Measurements from ENCODE around the gene KIF2B. TPM values are rescaled to one million over a fixed set of nuclear protein-coding genes. Genes with fewer than 3 reads are reported as not detected.

Gene KIF2B, protein sequence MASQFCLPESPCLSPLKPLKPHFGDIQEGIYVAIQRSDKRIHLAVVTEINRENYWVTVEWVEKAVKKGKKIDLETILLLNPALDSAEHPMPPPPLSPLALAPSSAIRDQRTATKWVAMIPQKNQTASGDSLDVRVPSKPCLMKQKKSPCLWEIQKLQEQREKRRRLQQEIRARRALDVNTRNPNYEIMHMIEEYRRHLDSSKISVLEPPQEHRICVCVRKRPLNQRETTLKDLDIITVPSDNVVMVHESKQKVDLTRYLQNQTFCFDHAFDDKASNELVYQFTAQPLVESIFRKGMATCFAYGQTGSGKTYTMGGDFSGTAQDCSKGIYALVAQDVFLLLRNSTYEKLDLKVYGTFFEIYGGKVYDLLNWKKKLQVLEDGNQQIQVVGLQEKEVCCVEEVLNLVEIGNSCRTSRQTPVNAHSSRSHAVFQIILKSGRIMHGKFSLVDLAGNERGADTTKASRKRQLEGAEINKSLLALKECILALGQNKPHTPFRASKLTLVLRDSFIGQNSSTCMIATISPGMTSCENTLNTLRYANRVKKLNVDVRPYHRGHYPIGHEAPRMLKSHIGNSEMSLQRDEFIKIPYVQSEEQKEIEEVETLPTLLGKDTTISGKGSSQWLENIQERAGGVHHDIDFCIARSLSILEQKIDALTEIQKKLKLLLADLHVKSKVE
- total RNA-seq (2012; rRNA removed) (not detected in 2 replicates), polyA plus RNA-seq (2012; rRNA removed) (not detected in 2 replicates), Bru-seq, nascent RNA (not detected), BruChase-seq, experiment 1, labeled RNA remaining after a 6-hour chase (not detected), BruChase-seq, experiment 2, labeled RNA remaining after a 2-hour chase (not detected)
- polyA plus RNA-seq (2012; cell fraction: cytosol; rRNA removed) = not detected in 2 replicates
- not detected in 2 replicates for polyA plus RNA-seq (2012; cell fraction: nucleus; rRNA removed; ENCODE audit: low replicate concordance)
- long read RNA-seq = 0 reads

- no peak within 1 kb of the TSS for H3K4me2 ChIP-seq (ENCODE audit: low read depth, low read length)
- WGBS, 2 experiments (ENCODE audit: extremely low coverage in 2 of 2, insufficient read length in 1 of 2) = 56% methylated on average over 5 of the region's 17 CpGs; no CpG with 5 or more reads in 1 of the 2 experiments
- no peaks in the 10 kb centered on the region for H3K4me1 ChIP-seq (ENCODE audit: control insufficient read depth, insufficient read depth, low read length)
- no peak within 1 kb of the TSS for H2BK20ac ChIP-seq (ENCODE audit: low read depth, low read length)
- TF ChIP-seq RAD21 (IDR thresholded peaks at IDR 0.05; ENCODE audit: low read length) = no peak
- TF ChIP-seq RCOR1 (IDR thresholded peaks at IDR 0.05; ENCODE audit: insufficient replicate concordance, low read length) = no peak
- TF ChIP-seq MAZ (IDR thresholded peaks at IDR 0.05; ENCODE audit: borderline replicate concordance, low read depth, low read length) = no peak
- TF ChIP-seq CEBPB (IDR thresholded peaks at IDR 0.05; ENCODE audit: low read depth, low read length) = no peak
- H3K9me1 ChIP-seq (ENCODE audit: insufficient read depth, low read length) = no peaks in the 10 kb centered on the region
- H4K20me1 ChIP-seq (ENCODE audit: insufficient read depth, low read length) = no peaks in the 10 kb centered on the region
- no peak within 1 kb of the TSS for H2BK15ac ChIP-seq (ENCODE audit: low read depth, low read length)
- no peak for ATAC-seq (ENCODE audit: low read depth)
- no peak within 1 kb of the TSS for H2BK5ac ChIP-seq (ENCODE audit: low read depth, low read length, poor library complexity, severe bottlenecking)
- no peak within 1 kb of the TSS for H3K4me3 ChIP-seq (ENCODE audit: insufficient read depth, low read depth, low read length)
- DNase-seq = no peak
- no peak within 1 kb of the TSS for H3K27ac ChIP-seq (ENCODE audit: insufficient read depth, low read length)
- no peak within 1 kb of the TSS for H3K4ac ChIP-seq (ENCODE audit: low read depth, low read length)
- no peak within 1 kb of the TSS for H3K56ac ChIP-seq (ENCODE audit: extremely low read depth, insufficient read depth, low read length)
- POLR2A ChIA-PET (ENCODE audit: unreplicated experiment) = no interaction called here
- no peak within 1 kb of the TSS for H3K18ac ChIP-seq (ENCODE audit: low read depth, low read length)
- no peak within 1 kb of the TSS for H3K23ac ChIP-seq (ENCODE audit: low read depth, low read length)
- no TSS peak for BruUV-seq (replicated peaks)
- dilution Hi-C loops (cut with HindIII; ENCODE audit: low sequenced_read_pairs, unreplicated experiment) (no loop called here), intact Hi-C loops (cut with micrococcal nuclease) (no loop called here), in situ Hi-C loops (cut with MboI; ENCODE audit: low sequenced_read_pairs) (no loop called here)
- peaks cover 21% of the 10 kb centered on the region for H3K9me3 ChIP-seq (ENCODE audit: control insufficient read depth, insufficient read depth, low read length)
- no peak within 1 kb of the TSS for H2BK120ac ChIP-seq (ENCODE audit: low read depth, low read length)
- no peaks in the 10 kb centered on the region for H3K27me3 ChIP-seq (ENCODE audit: control insufficient read depth, insufficient read depth, low read length)
- H4K91ac ChIP-seq (ENCODE audit: insufficient read depth, low read depth, low read length) = no peak within 1 kb of the TSS
- no peaks in the 10 kb centered on the region for H3K36me3 ChIP-seq (ENCODE audit: control insufficient read depth, insufficient read depth, low read length)
- H4K5ac ChIP-seq (ENCODE audit: low read depth, low read length) = no peak within 1 kb of the TSS
- CTCF ChIA-PET = no interaction called here
- no peak within 1 kb of the TSS for H3K9ac ChIP-seq (ENCODE audit: low read depth, low read length)
- H3K79me1 ChIP-seq (ENCODE audit: low read depth in 1 of 2, low read length in 2 of 2) = no peaks in the 10 kb centered on the region
- H3K14ac ChIP-seq (replicated peaks; ENCODE audit: low read depth, low read length) = no peak within 1 kb of the TSS
- H2AK5ac ChIP-seq (ENCODE audit: low read depth, low read length) = no peak within 1 kb of the TSS
- no peak within 1 kb of the TSS for H4K8ac ChIP-seq (ENCODE audit: low read depth in 2 of 2, low read length in 2 of 2)
- H2AK9ac ChIP-seq (replicated peaks; ENCODE audit: low read depth, low read length, poor library complexity) = no peak within 1 kb of the TSS
- H2AFZ ChIP-seq (replicated peaks; ENCODE audit: low read length, poor library complexity) = no peak within 1 kb of the TSS
Measured at GRCh38 chr17:53822764-53823163, at the start of gene KIF2B. Gene KIF2B (plus strand): TSS chr17:53822927. CDS start chr17:53823034, 107 bp downstream.
